Panc1 (cell line): Measurements from ENCODE around the gene THSD7B. TPM values are rescaled to one million over a fixed set of nuclear protein-coding genes. Genes with fewer than 3 reads are reported as not detected.

ENCODE experiments used
- ATAC-seq: fragments of 200-7000 bp; cut with Tn5 transposase; 2 replicates; pipeline ENCODE4 v1.9.1; 2020; ENCODE audit warnings: mild to moderate bottlenecking, moderate library complexity
- BruUV-seq: library from RNA; stranded (reverse); fragments of 400-500 nt; replicated peaks from 2 replicates; lab custom pipeline; 2021; lab: Mats Ljungman, UMichigan
- CTCF ChIA-PET: fragments of 300-600 bp; sonication (Branson Sonifier 250); formaldehyde crosslinking; loops from one replicate; lab custom pipeline; 2022; ENCODE audit warnings: antibody characterized with exemption; lab: Charles Lee
- POLR2A ChIA-PET: fragments of 300-600 bp; sonication (Branson Sonifier 250); formaldehyde crosslinking; loops from one replicate; lab custom pipeline; 2022; ENCODE audit warnings: antibody characterized with exemption; lab: Charles Lee
- DNase-seq: peaks from one replicate; pipeline ENCODE4 v3.0.0-alpha.2; 2010; ENCODE audit warnings: low read depth, low spot score
- H3K27ac ChIP-seq: 2 replicates; pipeline ENCODE4 v1.5.1; 2011; ENCODE audit warnings: mild to moderate bottlenecking, low read length, inconsistent platforms
- H3K27me3 ChIP-seq: fragments of 200-500 bp; sonication (Bioruptor generic); 2 replicates; pipeline ENCODE4 v1.6.0; 2014; ENCODE audit warnings: low read length, inconsistent platforms; ENCODE audit not compliant: control insufficient read depth, insufficient read depth
- H3K36me3 ChIP-seq: fragments of 200-500 bp; sonication (Bioruptor generic); 2 replicates; pipeline ENCODE4 v1.5.1; 2014; ENCODE audit warnings: inconsistent platforms, mild to moderate bottlenecking, low read length, moderate library complexity; ENCODE audit not compliant: control insufficient read depth, insufficient read depth
- H3K4me1 ChIP-seq: 2 replicates; pipeline ENCODE4 v1.5.1; 2011; ENCODE audit warnings: inconsistent platforms, mild to moderate bottlenecking, low read length, moderate library complexity; ENCODE audit not compliant: control insufficient read depth, insufficient read depth
- H3K4me3 ChIP-seq, 2 experiments: 2 replicates each; pipeline ENCODE4 v1.5.1; 2011 to 2012; ENCODE audit warnings: low read depth in 2 of 2, low read length in 2 of 2, mild to moderate bottlenecking in 2 of 2, inconsistent platforms in 1 of 2, moderate library complexity in 1 of 2
- H3K9me3 ChIP-seq: fragments of 200-500 bp; sonication (Bioruptor generic); 2 replicates; pipeline ENCODE4 v1.5.1; 2014; ENCODE audit warnings: low read depth, mild to moderate bottlenecking, inconsistent platforms, low read length, moderate library complexity; ENCODE audit not compliant: control insufficient read depth, insufficient read depth
- CTCF ChIP-seq: fragments of 450-650 bp; IDR thresholded peaks from 2 replicates; pipeline ENCODE4 v1.5.1; 2017; ENCODE audit warnings: mild to moderate bottlenecking
- POLR2AphosphoS5 ChIP-seq: IDR thresholded peaks from 2 replicates; pipeline ENCODE4 v1.6.1; 2012; ENCODE audit warnings: mild to moderate bottlenecking, low read depth, low read length, moderate library complexity
- REST ChIP-seq, 2 experiments: IDR thresholded peaks; 2 replicates each; pipeline ENCODE4 v1.6.1; 2011 to 2012; ENCODE audit warnings: low read depth in 2 of 2, control low read depth in 1 of 2, low read length in 1 of 2, mild to moderate bottlenecking in 1 of 2, moderate library complexity in 1 of 2; ENCODE audit not compliant: insufficient read depth in 1 of 2
- SIN3A ChIP-seq: IDR thresholded peaks from 2 replicates; pipeline ENCODE4 v1.6.1; 2012; ENCODE audit warnings: low read depth, mild to moderate bottlenecking, low read length, moderate library complexity, borderline replicate concordance; ENCODE audit not compliant: insufficient read depth
- TCF7L2 ChIP-seq: IDR thresholded peaks from 2 replicates; pipeline ENCODE4 v1.6.1; 2011; ENCODE audit warnings: mild to moderate bottlenecking, low read depth, low read length, inconsistent platforms
- in situ Hi-C: cut with HindIII; loops from 2 replicates; pipeline ENCODE4 v1.10.0; 2016; ENCODE audit warnings: low sequenced_read_pairs, low pct_unique_long_range_greater_than_20kb
- intact Hi-C: fragments of 100-400 bp; cut with micrococcal nuclease; formaldehyde crosslinking; loops from one replicate; pipeline ENCODE4 v1.10.0; 2022; ENCODE audit not compliant: unreplicated experiment
- total RNA-seq: library from RNA; stranded (reverse); gene quantifications from one replicate; pipeline ENCODE4 v1.2.1, GENCODE V29; 2021; ENCODE audit not compliant: unreplicated experiment

The THSD7B gene
- total RNA-seq, 1 experiment from 2014 or later: not detected

- ChIA-PET POLR2A (no interaction called here), CTCF (no interaction called here)
Measured at GRCh38 chr2:137345994-137346393, 580.6 kb downstream of the THSD7B start.

GRCh38 chr2:137348301-137348700 is 583.0 kb downstream of the THSD7B start:
- H3K4me1 ChIP-seq: no peaks in the 10 kb centered on the region
- no peaks in the 10 kb centered on the region for H3K27me3 ChIP-seq
- TF ChIP-seq REST (IDR thresholded peaks at IDR 0.05; ENCODE audit: insufficient read depth in 1 of 2, low read depth in 2 of 2, low read length in 1 of 2): no peak
- TF ChIP-seq POLR2AphosphoS5: no peak
- TF ChIP-seq TCF7L2: no peak
- TF ChIP-seq SIN3A: no peak
- no peak for TF ChIP-seq CTCF
- H3K36me3 ChIP-seq: no peaks in the 10 kb centered on the region
- intact Hi-C loops: no loop called here
- ATAC-seq (no peak), DNase-seq (no peak)
- ChIA-PET POLR2A (no interaction called here), CTCF (no interaction called here)
- H3K9me3 ChIP-seq: no peaks in the 10 kb centered on the region
- no TSS peak for BruUV-seq
- H3K4me3 ChIP-seq: no peak overlapping the region
- in situ Hi-C loops: no loop called here
- no peak overlapping the region for H3K27ac ChIP-seq

More at GRCh38 chr2:137345994-137346393, 580.6 kb downstream of the THSD7B start:
- no peaks in the 10 kb centered on the region for H3K4me1 ChIP-seq
- no peak overlapping the region for H3K4me3 ChIP-seq
- no peak overlapping the region for H3K27ac ChIP-seq
- H3K36me3 ChIP-seq: no peaks in the 10 kb centered on the region
- no peak for DNase-seq
- no peaks in the 10 kb centered on the region for H3K27me3 ChIP-seq
- intact Hi-C loops: no loop called here
- in situ Hi-C loops: no loop called here
- no peak for TF ChIP-seq TCF7L2
- no peaks in the 10 kb centered on the region for H3K9me3 ChIP-seq
- BruUV-seq: no TSS peak
- no peak for ATAC-seq

DNA sequence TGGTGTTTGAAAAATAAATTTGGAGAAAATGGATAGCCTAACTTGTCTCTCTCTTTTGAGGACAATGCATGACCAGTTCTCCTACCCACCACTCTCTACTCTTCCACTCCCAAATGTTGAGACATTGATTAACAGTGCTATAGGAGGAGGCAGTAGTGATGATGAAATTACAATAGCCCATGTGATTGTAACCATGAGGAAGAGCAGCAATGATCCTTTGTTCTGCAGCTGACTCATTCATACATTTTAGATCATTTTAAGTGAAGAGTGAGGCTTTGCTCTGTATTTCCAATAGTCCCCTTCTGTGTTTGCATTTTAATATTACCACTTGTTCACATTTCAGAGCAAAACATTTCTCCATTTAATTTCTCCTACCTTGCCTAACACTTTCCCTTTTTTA is 592.3 kb downstream of the THSD7B start:
- ChIA-PET POLR2A (no interaction called here), CTCF (no interaction called here)
- no peak overlapping the region for H3K4me3 ChIP-seq
- no peaks in the 10 kb centered on the region for H3K9me3 ChIP-seq
- no peak overlapping the region for H3K27ac ChIP-seq
- ATAC-seq (no peak), DNase-seq (no peak)
- intact Hi-C loops (no loop called here), in situ Hi-C loops (no loop called here)
- H3K4me1 ChIP-seq: no peaks in the 10 kb centered on the region
- no peak for TF ChIP-seq REST (IDR thresholded peaks at IDR 0.05; ENCODE audit: insufficient read depth in 1 of 2, low read depth in 2 of 2, low read length in 1 of 2)
- TF ChIP-seq POLR2AphosphoS5: no peak
- no peak for TF ChIP-seq CTCF
- no peak for TF ChIP-seq TCF7L2
- TF ChIP-seq SIN3A: no peak
- no peaks in the 10 kb centered on the region for H3K27me3 ChIP-seq
- BruUV-seq: no TSS peak
- H3K36me3 ChIP-seq: no peaks in the 10 kb centered on the region
